GM12878 (cell line): ENCODE results near the gene WWOX. TPM values are rescaled to one million over a fixed set of nuclear protein-coding genes. Genes with fewer than 3 reads are reported as not detected.

ENCODE experiments used
- ATAC-seq: fragments of 200-7000 bp; cut with Tn5 transposase; 3 replicates; pipeline ENCODE4 v1.9.1; 2020; ENCODE audit warnings: mild to moderate bottlenecking, moderate library complexity
- BruUV-seq: library from RNA; stranded (reverse); fragments of 400-500 nt; replicated peaks from 2 replicates; lab custom pipeline; 2021; lab: Mats Ljungman, UMichigan
- CTCF ChIA-PET: fragments of 300-600 bp; sonication (Branson Sonifier 250); formaldehyde crosslinking; extraction: SDS; loops from one replicate; lab custom pipeline; 2021; ENCODE audit warnings: inconsistent platforms; lab: Yijun Ruan, JAX
- POLR2A ChIA-PET: fragments of 350-600 bp; formaldehyde crosslinking; extraction: SDS; loops from one replicate; lab custom pipeline; 2021; ENCODE audit warnings: inconsistent platforms; lab: Charles Lee
- RAD21 ChIA-PET: fragments of 300-600 bp; sonication (Branson Sonifier 250); formaldehyde crosslinking; loops from one replicate; lab custom pipeline; 2023; ENCODE audit warnings: antibody characterized with exemption; ENCODE audit not compliant: unreplicated experiment; lab: Charles Lee
- SMC1A ChIA-PET: fragments of 300-600 bp; sonication (Branson Sonifier 250); formaldehyde crosslinking; loops from one replicate; lab custom pipeline; 2023; ENCODE audit not compliant: unreplicated experiment, uncharacterized antibody; lab: Charles Lee
- DNase-seq: peaks from one replicate; pipeline ENCODE4 v3.0.0-alpha.2; 2011; ENCODE audit warnings: low read depth, low spot score
- FAIRE-seq: peaks from 3 replicates; lab custom pipeline; 2011; peaks lifted over from hg19 to GRCh38; lab: Jason Lieb, UNC
- H2AFZ ChIP-seq: 2 replicates; pipeline ENCODE4 v1.6.0; 2011; ENCODE audit warnings: low read depth, low read length, control low read depth; ENCODE audit not compliant: control insufficient read depth
- H3K27ac ChIP-seq: 2 replicates; pipeline ENCODE4 v1.5.1; 2011; ENCODE audit warnings: control low read depth; ENCODE audit not compliant: control insufficient read depth, insufficient read depth
- H3K27me3 ChIP-seq, 2 experiments: replicated peaks in 1 of 2; 2 replicates each; pipeline versions ENCODE4 v1.6.0 to v1.6.1; 2011; ENCODE audit warnings: low read length in 1 of 2; ENCODE audit not compliant: control insufficient read depth in 2 of 2, insufficient read depth in 2 of 2
- H3K36me3 ChIP-seq, 2 experiments: 2 replicates each; pipeline ENCODE4 v1.5.1; 2011; ENCODE audit warnings: low read length in 1 of 2; ENCODE audit not compliant: control insufficient read depth in 2 of 2, insufficient read depth in 2 of 2
- H3K4me1 ChIP-seq: 2 replicates; pipeline ENCODE4 v1.6.1; 2011; ENCODE audit warnings: mild to moderate bottlenecking, low read length, moderate library complexity, mixed read lengths; ENCODE audit not compliant: control insufficient read depth, insufficient read depth
- H3K4me2 ChIP-seq: 2 replicates; pipeline ENCODE4 v1.6.0; 2011; ENCODE audit warnings: control low read depth; ENCODE audit not compliant: control insufficient read depth, insufficient read depth
- H3K4me3 ChIP-seq: fragments of 200-600 bp; sonication (generic); 2 replicates; pipeline ENCODE4 v1.5.1; 2016
- H3K79me2 ChIP-seq: 2 replicates; pipeline ENCODE4 v1.6.0; 2011; ENCODE audit warnings: low read length; ENCODE audit not compliant: control insufficient read depth, insufficient read depth
- H3K9ac ChIP-seq: 2 replicates; pipeline ENCODE4 v1.8.0; 2011; ENCODE audit warnings: low read length, control low read depth, mixed read lengths; ENCODE audit not compliant: control insufficient read depth, insufficient read depth
- H3K9me3 ChIP-seq: replicated peaks from 3 replicates; pipeline ENCODE4 v1.5.1; 2011; ENCODE audit warnings: mild to moderate bottlenecking, low read length; ENCODE audit not compliant: control insufficient read depth, insufficient read depth
- H4K20me1 ChIP-seq: 2 replicates; pipeline ENCODE4 v1.6.0; 2011; ENCODE audit not compliant: control insufficient read depth, insufficient read depth
- CTCF ChIP-seq, 3 experiments: IDR thresholded peaks in 2 of 3; conservative IDR thresholded peaks in 1 of 3; 2 replicates each; pipeline ENCODE4 v1.5.1; 2011; ENCODE audit warnings: low read depth in 3 of 3, low read length in 3 of 3, mild to moderate bottlenecking in 3 of 3, control low read depth in 2 of 3, moderate library complexity in 2 of 3, inconsistent platforms in 1 of 3, mixed read lengths in 1 of 3; ENCODE audit not compliant: control insufficient read depth in 2 of 3, insufficient read depth in 1 of 3; ENCODE audit errors: extremely low read depth in 1 of 3
- FOS ChIP-seq: IDR thresholded peaks from 3 replicates; pipeline ENCODE4 v1.6.1; 2011; ENCODE audit warnings: borderline replicate concordance; ENCODE audit not compliant: insufficient read length; ENCODE audit errors: extremely low read depth
- KLF5 ChIP-seq: fragments of 450-650 bp; IDR thresholded peaks from 2 replicates; pipeline ENCODE4 v1.6.1; 2014; ENCODE audit warnings: mild to moderate bottlenecking; ENCODE audit not compliant: partially characterized antibody
- MEF2A ChIP-seq: IDR thresholded peaks from 2 replicates; pipeline ENCODE4 v1.6.1; 2011; ENCODE audit warnings: low read depth, mild to moderate bottlenecking, low read length, moderate library complexity; ENCODE audit not compliant: insufficient read depth
- RFX5 ChIP-seq: IDR thresholded peaks from 2 replicates; pipeline ENCODE4 v1.6.1; 2011; ENCODE audit warnings: low read depth, low read length, improper control_type of control experiment
- SRF ChIP-seq, 2 experiments: IDR thresholded peaks; 2 replicates each; pipeline ENCODE4 v1.6.1; 2011; ENCODE audit warnings: low read depth in 2 of 2, low read length in 2 of 2, mild to moderate bottlenecking in 1 of 2, moderate library complexity in 1 of 2
- USF2 ChIP-seq: IDR thresholded peaks from 2 replicates; pipeline ENCODE4 v1.6.1; 2011; ENCODE audit warnings: low read depth, low read length, improper control_type of control experiment, borderline replicate concordance
- YBX1 ChIP-seq: fragments of 450-650 bp; IDR thresholded peaks from 2 replicates; pipeline ENCODE4 v1.6.1; 2016; ENCODE audit warnings: antibody characterized with exemption
- ZNF384 ChIP-seq: IDR thresholded peaks from 2 replicates; pipeline ENCODE4 v1.6.1; 2012; ENCODE audit warnings: low read depth, mild to moderate bottlenecking, low read length, improper control_type of control experiment, borderline replicate concordance
- WGBS: methylation state at CpG from one replicate; pipeline ENCODE4 v1.1.6; 2016; ENCODE audit warnings: low lambda C conversion rate; ENCODE audit not compliant: insufficient replicate concordance, insufficient coverage; ENCODE audit errors: missing lambda C conversion rate; 5-methylcytosine and 5-hydroxymethylcytosine counted together
- in situ Hi-C: fragments of 300-500 bp; cut with MboI; formaldehyde crosslinking; loops from 9 replicates; pipeline ENCODE4 v1.14.3; 2018; ENCODE audit warnings: mixed read lengths
- intact Hi-C: fragments of 100-400 bp; cut with micrococcal nuclease; formaldehyde crosslinking; loops from one replicate; pipeline ENCODE4 v1.14.2; 2022; ENCODE audit not compliant: unreplicated experiment
- polyA plus RNA-seq, 11 experiments: library from polyadenylated mRNA; depleted of rRNA in 4 of 11; unstranded in 6 of 11; stranded (reverse) in 5 of 11; fragments of >200 nt; fragmentation: Nextera tagmentation in 4 of 11; fragmentation: Illumina TruSeq in 1 of 11; extraction: Ambion mirVana in 4 of 11; extraction: Trizol in 1 of 11; gene quantifications; 1 replicate in 1 of 11; 2 replicates in 10 of 11; pipeline versions ENCODE4 v1.2.1 to v1.2.3, GENCODE V29; 2011 to 2016; ENCODE audit warnings: inconsistent platforms in 2 of 11, missing spikeins in 2 of 11, low read depth in 1 of 11
- total RNA-seq, 4 experiments: library from RNA; depleted of rRNA in 3 of 4; stranded (reverse); fragments of >200 nt in 3 of 4; fragmentation: Illumina TruSeq in 1 of 4; extraction: Trizol in 1 of 4; gene quantifications; 2 replicates each; pipeline versions ENCODE4 v1.2.1 to v1.2.3, GENCODE V29; 2013 to 2021

Gene WWOX
- total and polyA plus RNA-seq, 10 of the 15 experiments (the other 5 are each of a cell fraction or from before 2014, with no cell fraction given), result 2.8 to 24.4 (median 17.8) TPM

- ChIA-PET SMC1A (no interaction called here), RAD21 (no interaction called here), POLR2A (no interaction called here), CTCF (no interaction called here)
- no peak for DNase-seq
- Histone ChIP-seq H3K79me2 (no peaks in the 10 kb centered on the region), H3K4me3 (no peak overlapping the region), H2AFZ (no peak overlapping the region), H3K4me2 (no peak overlapping the region), H3K9ac (no peak overlapping the region), H3K9me3 (no peaks in the 10 kb centered on the region), H3K27ac (no peak overlapping the region), H3K27me3 (no peaks in the 10 kb centered on the region), H4K20me1 (no peaks in the 10 kb centered on the region), H3K4me1 (no peaks in the 10 kb centered on the region), H3K36me3 (no peaks in the 10 kb centered on the region)
- in situ Hi-C loops, result no loop called here
- WGBS, result 57% methylated on average over 8 of the region's 8 CpGs
- ATAC-seq, result no peak
- intact Hi-C loops, result no loop called here
- TF ChIP-seq YBX1 (no peak), CTCF (IDR thresholded peaks at IDR 0.05 in 2 of 3, conservative IDR thresholded peaks at IDR 0.05 in 1 of 3; ENCODE audit: control insufficient read depth in 2 of 3, extremely low read depth in 1 of 3, insufficient read depth in 1 of 3, low read depth in 3 of 3, low read length in 3 of 3) (no peak), KLF5 (no peak), RFX5 (no peak), SRF (IDR thresholded peaks at IDR 0.05; ENCODE audit: low read depth in 2 of 2, low read length in 2 of 2) (no peak), ZNF384 (no peak), USF2 (no peak), FOS (no peak), MEF2A (no peak)
- BruUV-seq, result no TSS peak
- no peak for FAIRE-seq
These were observed 737.5 kb downstream of the WWOX start for GRCh38 chr16:78836802-78837491.
